PC-9 (cell line): ENCODE data around the gene BBS9.

Source experiments
- EZH2 ChIP-seq: fragments of 200-600 bp; sonication (generic); IDR thresholded peaks from 2 replicates; pipeline ENCODE4 v1.8.0; 2017; ENCODE audit warnings: antibody characterized with exemption, low read depth
- TF ChIP-seq, protein P1 (sequence below): fragments of 200-600 bp; sonication (generic); conservative IDR thresholded peaks from 2 replicates; pipeline ENCODE4 v1.6.1; 2017; ENCODE audit warnings: mixed run types, antibody characterized with exemption, mild to moderate bottlenecking, moderate library complexity

DNA sequence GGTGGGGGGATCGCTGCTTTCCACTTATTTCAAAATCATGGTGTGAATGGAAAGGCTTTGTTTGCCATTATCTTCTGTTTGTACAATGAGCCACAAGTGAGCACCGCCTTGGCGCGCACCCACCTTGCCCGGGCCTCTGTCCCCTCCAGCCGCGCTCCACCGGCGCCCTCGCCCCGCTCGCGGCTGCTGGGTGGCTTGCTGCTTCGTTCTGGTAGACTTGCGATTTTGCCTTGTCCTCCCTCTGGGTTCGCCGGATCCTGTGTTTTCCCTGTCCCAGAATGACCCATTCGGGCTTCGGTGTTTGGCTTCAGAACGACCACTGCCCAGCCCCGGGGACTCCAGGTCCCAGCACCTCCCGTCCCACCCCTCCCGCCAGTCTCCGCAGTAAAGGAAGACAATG is 503.0 kb downstream of the BBS9 start:
- TF ChIP-seq, protein P1, sequence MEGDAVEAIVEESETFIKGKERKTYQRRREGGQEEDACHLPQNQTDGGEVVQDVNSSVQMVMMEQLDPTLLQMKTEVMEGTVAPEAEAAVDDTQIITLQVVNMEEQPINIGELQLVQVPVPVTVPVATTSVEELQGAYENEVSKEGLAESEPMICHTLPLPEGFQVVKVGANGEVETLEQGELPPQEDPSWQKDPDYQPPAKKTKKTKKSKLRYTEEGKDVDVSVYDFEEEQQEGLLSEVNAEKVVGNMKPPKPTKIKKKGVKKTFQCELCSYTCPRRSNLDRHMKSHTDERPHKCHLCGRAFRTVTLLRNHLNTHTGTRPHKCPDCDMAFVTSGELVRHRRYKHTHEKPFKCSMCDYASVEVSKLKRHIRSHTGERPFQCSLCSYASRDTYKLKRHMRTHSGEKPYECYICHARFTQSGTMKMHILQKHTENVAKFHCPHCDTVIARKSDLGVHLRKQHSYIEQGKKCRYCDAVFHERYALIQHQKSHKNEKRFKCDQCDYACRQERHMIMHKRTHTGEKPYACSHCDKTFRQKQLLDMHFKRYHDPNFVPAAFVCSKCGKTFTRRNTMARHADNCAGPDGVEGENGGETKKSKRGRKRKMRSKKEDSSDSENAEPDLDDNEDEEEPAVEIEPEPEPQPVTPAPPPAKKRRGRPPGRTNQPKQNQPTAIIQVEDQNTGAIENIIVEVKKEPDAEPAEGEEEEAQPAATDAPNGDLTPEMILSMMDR, result no peak
- TF ChIP-seq EZH2, result no peak
